Natural killer cell treated with Interleukin-12 subunit alpha and Interleukin-12 subunit beta and Interleukin-15 and Interleukin-18, amount 100 ng/mL, for 72 hours (primary cell): Measurements from ENCODE around the gene CLEC16A. TPM values are rescaled to one million over a fixed set of nuclear protein-coding genes. Genes with fewer than 3 reads are reported as not detected.
"Not testable (repeated sequence)": the region's sequence is repeated elsewhere in the genome, so short reads cannot be mapped to it uniquely, and the experiment has no call there.

Source experiments
- ATAC-seq, 2 donors: fragments of 150-1000 bp; cut with Tn5 transposase in 1 of 2; sonication (Bioruptor Pico), chemical (Tn5 transposase) in 1 of 2; 2 replicates each; pipeline ENCODE4 v1.10.0; 2021
- DNase-seq: peaks from one replicate; pipeline ENCODE4 v3.0.0; 2022; ENCODE audit warnings: low spot score
- H3K27ac Mint-ChIP-seq, 2 donors: 1 replicate in 1 of 2; 2 replicates in 1 of 2; pipeline ENCODE4 v1.8.0; 2022; ENCODE audit warnings: mixed read lengths in 2 of 2, mild to moderate bottlenecking in 1 of 2, moderate library complexity in 1 of 2
- H3K27me3 Mint-ChIP-seq, 2 donors: 1 replicate in 1 of 2; 2 replicates in 1 of 2; pipeline ENCODE4 v1.8.0; 2022; ENCODE audit warnings: mixed read lengths in 2 of 2
- H3K36me3 Mint-ChIP-seq: one replicate; pipeline ENCODE4 v1.8.0; 2022; ENCODE audit warnings: mixed read lengths
- H3K4me1 Mint-ChIP-seq, 2 donors: 1 replicate in 1 of 2; 2 replicates in 1 of 2; pipeline ENCODE4 v1.8.0; 2022; ENCODE audit warnings: low read depth in 2 of 2, mixed read lengths in 2 of 2, mild to moderate bottlenecking in 1 of 2
- H3K4me3 Mint-ChIP-seq: one replicate; pipeline ENCODE4 v1.8.0; 2022; ENCODE audit warnings: mixed read lengths
- H3K9me3 Mint-ChIP-seq: 2 replicates; pipeline ENCODE4 v1.8.0; 2022; ENCODE audit warnings: mixed read lengths
- total RNA-seq, 2 donors: library from RNA; stranded (reverse); gene quantifications; one replicate each; pipeline ENCODE4 v1.2.3, GENCODE V29; 2022

Gene CLEC16A
- total RNA-seq, 2 donors from 2014 or later, result 42.5 to 60.2 TPM

DNA sequence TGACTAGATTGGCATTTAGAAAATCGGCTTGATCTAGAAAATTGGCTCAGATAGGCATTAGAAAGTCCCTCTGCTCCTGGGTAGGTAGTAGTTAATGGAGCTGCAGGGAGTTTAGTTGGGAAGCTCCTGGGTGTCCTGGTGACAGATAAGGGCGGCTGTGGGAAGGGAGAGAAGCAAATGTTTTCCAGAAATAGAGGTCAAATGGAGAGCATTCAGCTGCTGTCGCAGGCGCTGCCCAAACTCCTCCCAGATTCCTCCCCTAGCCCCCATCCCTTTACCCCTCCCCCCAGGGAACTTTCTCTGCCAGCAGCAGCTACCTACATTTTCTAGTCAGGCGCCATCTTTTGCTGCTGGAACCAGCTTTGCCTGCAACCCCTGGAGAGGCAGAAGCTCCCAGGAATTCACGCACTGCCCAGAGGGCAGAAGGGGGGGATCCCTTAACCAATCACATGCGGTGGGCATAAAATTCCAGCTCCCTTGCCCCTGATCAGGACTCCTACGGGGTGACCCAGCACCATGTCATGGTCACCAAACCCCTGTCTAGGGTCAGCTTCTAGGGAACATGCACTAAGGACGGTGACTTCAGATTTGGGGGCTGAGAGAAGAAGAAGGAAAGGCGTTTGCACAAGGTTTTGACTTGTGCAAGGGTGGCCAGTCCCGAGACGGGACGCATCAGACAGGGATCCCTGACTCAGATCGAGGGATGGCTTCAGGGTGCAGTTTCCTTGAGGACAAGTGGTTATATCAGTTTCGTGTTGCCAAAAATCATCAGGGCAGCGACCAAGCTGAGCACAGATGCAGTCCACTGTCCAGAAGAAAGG, 267.8 kb downstream of the CLEC16A start:
- ATAC-seq, result no peak
- no peak for DNase-seq
- peaks cover 3% of the 10 kb centered on the region for H3K9me3 Mint-ChIP-seq
- H3K27me3 Mint-ChIP-seq, result no peaks in the 10 kb centered on the region
- peaks cover 16 to 39% of the 10 kb centered on the region in 2 donors for H3K4me1 Mint-ChIP-seq
- peak overlapping the region; percentile 14 to 82 for H3K27ac Mint-ChIP-seq
- peaks cover 10% of the 10 kb centered on the region for H3K36me3 Mint-ChIP-seq
- H3K4me3 Mint-ChIP-seq, result no peak overlapping the region

DNA sequence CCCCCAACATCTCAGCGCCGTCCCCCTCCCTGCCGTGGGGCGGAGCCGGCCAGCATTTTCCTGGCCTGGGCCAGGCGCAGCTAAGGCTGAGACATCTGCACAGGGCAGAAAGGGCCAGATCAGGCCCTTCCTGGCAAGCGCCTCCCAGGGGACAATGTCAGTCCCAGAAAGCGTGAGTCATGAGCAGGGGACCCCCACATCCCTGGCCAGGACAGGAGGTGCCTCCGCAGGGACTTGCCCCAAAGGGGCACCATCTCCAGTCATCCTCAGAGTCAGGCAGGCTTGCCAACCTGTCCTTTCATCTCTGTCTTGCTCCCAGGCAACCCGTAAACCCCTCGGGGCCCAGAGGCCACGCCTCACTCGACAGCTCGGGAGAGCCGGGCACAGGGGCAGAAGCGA, 268.4 kb downstream of the CLEC16A start:
- H3K9me3 Mint-ChIP-seq, result peaks cover 3% of the 10 kb centered on the region
- H3K36me3 Mint-ChIP-seq, result peaks cover 16% of the 10 kb centered on the region
- ATAC-seq, result no peak
- no peaks in the 10 kb centered on the region for H3K27me3 Mint-ChIP-seq
- no peak for DNase-seq
- H3K4me1 Mint-ChIP-seq, result peaks cover 12 to 41% of the 10 kb centered on the region in 2 donors
- no peak overlapping the region for H3K4me3 Mint-ChIP-seq
- no peak overlapping the region for H3K27ac Mint-ChIP-seq

DNA sequence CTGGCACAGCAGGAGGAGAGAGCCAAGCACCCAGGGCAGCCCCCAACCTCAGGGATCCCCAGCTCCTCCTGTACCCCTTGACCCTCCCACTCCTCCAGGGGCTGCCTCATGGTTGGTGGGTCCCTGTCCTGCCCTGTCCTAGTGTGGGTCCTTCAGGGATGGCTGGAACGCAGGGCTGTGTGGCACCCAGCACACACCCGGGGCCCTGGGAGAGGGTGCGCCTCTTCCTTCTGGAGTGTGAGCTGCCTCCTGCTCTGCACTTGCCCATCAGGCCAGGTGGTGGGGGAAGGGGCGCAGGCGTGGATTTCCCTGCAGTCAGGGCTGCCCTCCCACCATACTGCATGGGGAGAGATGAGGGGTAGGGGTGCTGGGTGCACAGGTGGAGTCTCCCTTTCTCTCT, 269.0 kb downstream of the CLEC16A start:
- Mint-ChIP-seq H3K36me3 (peaks cover 19% of the 10 kb centered on the region), H3K9me3 (peaks cover 3% of the 10 kb centered on the region), H3K4me3 (no peak overlapping the region), H3K27ac (no peak overlapping the region), H3K27me3 (no peaks in the 10 kb centered on the region), H3K4me1 (peaks cover 8 to 35% of the 10 kb centered on the region in 2 donors)
- ATAC-seq (peak in 1 of 2 donors; percentile 34), DNase-seq (no peak)

DNA sequence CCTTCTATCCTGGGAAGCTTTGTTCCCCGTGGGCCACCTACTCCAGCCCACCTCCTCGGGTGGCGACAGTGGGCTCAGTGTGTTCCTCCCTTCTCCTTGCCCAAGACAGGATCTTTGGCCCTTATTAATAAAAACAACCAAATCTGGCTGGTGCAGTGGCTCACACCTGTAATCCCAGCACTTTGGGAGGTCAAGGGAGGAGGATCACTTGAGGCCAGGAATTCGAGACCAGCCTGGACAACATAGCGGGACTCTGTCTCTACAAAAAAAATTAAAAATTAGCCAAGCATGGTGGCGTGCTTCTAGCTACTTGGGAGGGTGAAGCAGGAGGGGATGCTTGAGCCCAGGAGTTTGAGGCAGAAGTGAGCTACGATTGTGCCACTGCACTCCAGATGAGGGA, 269.4 kb downstream of the CLEC16A start:
- H3K27me3 Mint-ChIP-seq, result no peaks in the 10 kb centered on the region
- no peak for DNase-seq
- peaks cover 23% of the 10 kb centered on the region for H3K36me3 Mint-ChIP-seq
- H3K4me3 Mint-ChIP-seq, result no peak overlapping the region
- peaks cover 5% of the 10 kb centered on the region for H3K9me3 Mint-ChIP-seq
- no peak overlapping the region for H3K27ac Mint-ChIP-seq
- ATAC-seq, result no peak
- peaks cover 11 to 36% of the 10 kb centered on the region in 2 donors for H3K4me1 Mint-ChIP-seq

DNA sequence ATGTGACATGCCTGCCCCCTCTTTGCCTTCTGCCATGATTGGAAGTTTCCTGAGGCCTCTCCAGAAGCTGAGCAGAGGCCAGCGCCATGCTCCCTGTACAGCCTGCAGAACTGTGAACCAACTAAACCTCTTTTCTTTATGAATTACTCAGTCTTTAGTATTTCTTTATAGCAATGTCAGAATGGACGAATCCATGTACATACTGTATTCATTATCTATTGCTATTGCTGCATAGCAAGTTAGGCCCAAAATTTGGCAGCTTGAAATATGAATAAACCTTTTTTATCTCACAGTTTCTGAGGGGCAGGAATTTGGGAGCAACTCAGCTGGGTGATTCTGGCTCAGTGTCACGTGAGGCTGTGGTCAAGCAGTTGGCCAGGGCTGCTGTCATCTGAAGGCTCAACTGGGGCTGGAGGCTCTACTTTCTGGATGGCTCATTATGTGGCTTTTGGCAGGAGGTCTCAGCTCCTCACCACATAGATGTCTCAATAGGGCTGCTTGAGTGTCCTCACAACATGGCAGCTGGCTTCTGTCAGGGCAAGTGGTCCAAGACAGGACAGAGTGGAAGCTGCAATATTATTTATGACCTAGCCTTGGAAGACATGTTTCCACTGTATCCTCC, 271.7 kb downstream of the CLEC16A start:
- peak overlapping the region; percentile 74 to 83 for H3K27ac Mint-ChIP-seq
- peaks cover 28% of the 10 kb centered on the region for H3K36me3 Mint-ChIP-seq
- H3K27me3 Mint-ChIP-seq, result no peaks in the 10 kb centered on the region
- peaks cover 8% of the 10 kb centered on the region for H3K9me3 Mint-ChIP-seq
- ATAC-seq, result peak; percentile 56 to 70
- DNase-seq, result peak; percentile 77
- H3K4me1 Mint-ChIP-seq, result peaks cover 28 to 43% of the 10 kb centered on the region in 2 donors
- peak overlapping the region; percentile 36 for H3K4me3 Mint-ChIP-seq

DNA sequence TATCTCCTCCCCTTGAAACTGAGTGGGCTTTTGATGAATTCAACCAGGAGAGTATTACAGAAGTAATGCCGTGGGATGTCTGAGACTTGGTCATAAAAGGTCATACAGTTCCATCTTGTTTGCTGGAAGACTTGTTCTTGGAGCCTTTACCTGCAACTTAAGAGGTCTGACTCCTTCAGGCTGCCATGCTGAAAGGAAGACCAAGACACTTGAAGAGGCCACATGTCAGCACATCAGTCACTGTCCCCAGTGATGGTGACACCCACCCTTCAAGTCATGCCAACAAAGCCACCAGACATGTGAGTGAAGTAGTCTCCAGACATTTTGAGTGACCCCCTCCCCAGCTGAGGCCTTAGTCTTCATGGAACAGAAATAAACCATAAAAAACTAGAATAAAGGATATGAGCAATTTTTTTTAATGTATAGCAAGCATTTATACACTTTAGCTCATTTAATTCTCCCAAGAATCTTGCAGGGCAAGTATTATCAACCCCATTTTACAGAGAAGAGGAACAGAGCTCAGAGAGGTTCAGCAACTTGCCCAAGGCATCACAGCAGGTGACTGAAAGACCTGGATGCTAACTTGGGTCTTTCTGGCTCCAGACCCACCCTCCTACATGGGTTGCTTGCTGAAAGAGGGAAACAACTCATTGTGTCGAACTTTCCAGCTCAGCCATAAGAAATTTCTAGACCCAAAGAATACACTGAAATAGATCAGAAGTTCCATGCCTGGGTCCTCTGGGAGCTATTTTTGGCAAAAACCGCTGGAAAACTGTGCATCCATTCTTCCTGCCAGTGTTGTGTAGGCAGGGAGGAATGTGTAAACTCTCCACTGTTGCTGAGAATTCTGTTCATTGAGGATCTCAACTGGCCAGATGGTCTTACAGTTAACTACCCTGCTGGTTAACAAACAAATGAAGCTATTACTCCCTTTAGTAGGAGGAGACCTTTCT, 273.6 kb downstream of the CLEC16A start:
- Mint-ChIP-seq H3K4me3 (peak overlapping the region; percentile 6), H3K36me3 (peaks cover 28% of the 10 kb centered on the region), H3K27ac (peak overlapping the region; percentile 3 to 70), H3K9me3 (peaks cover 8% of the 10 kb centered on the region), H3K27me3 (no peaks in the 10 kb centered on the region), H3K4me1 (peaks cover 34 to 36% of the 10 kb centered on the region in 2 donors)
- no peak for DNase-seq
- ATAC-seq, result no peak

DNA sequence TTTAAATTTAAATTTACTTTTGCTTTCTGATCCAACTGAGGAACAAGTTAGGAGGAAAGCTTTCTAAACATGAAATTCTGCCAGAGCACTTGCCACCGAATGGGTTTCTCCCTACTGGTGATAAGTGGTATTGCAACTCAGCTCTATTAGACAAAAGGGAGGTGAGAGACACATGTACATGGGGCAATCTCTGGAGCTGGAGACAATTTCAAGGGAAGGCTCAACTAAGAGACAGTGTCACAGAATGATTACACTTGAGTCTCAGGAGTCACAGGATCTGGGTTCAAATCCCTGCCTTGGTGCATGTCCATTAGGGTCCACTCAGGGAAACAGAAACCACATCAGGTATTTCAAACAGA, 274.2 kb downstream of the CLEC16A start:
- Mint-ChIP-seq H3K4me1 (peaks cover 38 to 40% of the 10 kb centered on the region in 2 donors), H3K36me3 (peaks cover 28% of the 10 kb centered on the region), H3K27me3 (no peaks in the 10 kb centered on the region), H3K4me3 (peak overlapping the region; percentile 38), H3K9me3 (peaks cover 8% of the 10 kb centered on the region), H3K27ac (peak overlapping the region; percentile 3 to 6)
- DNase-seq, result no peak
- ATAC-seq, result no peak

DNA sequence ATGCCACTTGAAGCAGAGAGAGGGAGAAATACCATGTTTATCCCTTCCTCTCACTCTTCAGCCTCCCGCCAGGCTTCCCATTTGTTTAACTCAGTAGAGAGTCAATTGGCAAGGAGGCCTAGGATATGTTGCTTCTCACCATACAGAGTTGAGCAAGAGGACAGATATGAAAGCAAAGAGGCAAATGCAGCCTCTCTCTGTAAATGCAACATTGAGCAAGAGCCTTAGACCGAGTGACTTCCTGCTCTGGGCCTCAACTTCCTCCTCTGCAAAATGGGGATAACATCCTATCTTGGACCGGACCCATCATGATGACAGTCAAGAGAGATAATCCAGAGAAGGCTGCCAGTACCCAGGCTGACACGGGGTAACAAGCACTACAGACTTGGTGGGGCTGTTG, 274.8 kb downstream of the CLEC16A start:
- H3K9me3 Mint-ChIP-seq, result peaks cover 8% of the 10 kb centered on the region
- peak overlapping the region; percentile 38 for H3K4me3 Mint-ChIP-seq
- ATAC-seq, result peak; percentile 72 to 73
- no peak for DNase-seq
- peak overlapping the region; percentile 3 to 6 for H3K27ac Mint-ChIP-seq
- H3K36me3 Mint-ChIP-seq, result peaks cover 28% of the 10 kb centered on the region
- H3K27me3 Mint-ChIP-seq, result no peaks in the 10 kb centered on the region
- peaks cover 43% of the 10 kb centered on the region in 2 donors for H3K4me1 Mint-ChIP-seq

DNA sequence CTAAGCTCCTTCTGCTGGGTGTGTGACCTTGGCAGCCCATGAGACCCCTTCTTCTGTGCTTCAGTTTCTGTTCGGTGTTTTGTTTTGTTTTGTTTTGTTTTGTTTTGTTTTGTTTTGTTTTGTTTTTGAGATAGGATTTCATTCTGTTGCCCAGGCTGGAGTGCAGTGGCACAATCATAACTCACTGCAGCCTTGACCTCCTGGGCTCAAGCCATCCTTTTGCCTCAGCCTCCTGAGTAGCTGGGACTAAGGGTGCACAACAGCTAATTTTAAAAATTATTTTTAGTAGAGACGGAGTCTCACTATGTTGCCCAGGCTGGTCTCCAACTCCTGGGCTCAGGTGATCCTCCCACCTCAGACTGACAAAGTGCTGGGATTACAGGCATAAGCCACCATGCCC, 276.1 kb downstream of the CLEC16A start:
- H3K27me3 Mint-ChIP-seq, DNase-seq, ATAC-seq, H3K9me3 Mint-ChIP-seq, H3K4me3 Mint-ChIP-seq: not testable (repeated sequence)
- Mint-ChIP-seq H3K27ac (peak overlapping the region; percentile 3 to 6), H3K36me3 (peaks cover 28% of the 10 kb centered on the region), H3K4me1 (peaks cover 53 to 56% of the 10 kb centered on the region in 2 donors)

DNA sequence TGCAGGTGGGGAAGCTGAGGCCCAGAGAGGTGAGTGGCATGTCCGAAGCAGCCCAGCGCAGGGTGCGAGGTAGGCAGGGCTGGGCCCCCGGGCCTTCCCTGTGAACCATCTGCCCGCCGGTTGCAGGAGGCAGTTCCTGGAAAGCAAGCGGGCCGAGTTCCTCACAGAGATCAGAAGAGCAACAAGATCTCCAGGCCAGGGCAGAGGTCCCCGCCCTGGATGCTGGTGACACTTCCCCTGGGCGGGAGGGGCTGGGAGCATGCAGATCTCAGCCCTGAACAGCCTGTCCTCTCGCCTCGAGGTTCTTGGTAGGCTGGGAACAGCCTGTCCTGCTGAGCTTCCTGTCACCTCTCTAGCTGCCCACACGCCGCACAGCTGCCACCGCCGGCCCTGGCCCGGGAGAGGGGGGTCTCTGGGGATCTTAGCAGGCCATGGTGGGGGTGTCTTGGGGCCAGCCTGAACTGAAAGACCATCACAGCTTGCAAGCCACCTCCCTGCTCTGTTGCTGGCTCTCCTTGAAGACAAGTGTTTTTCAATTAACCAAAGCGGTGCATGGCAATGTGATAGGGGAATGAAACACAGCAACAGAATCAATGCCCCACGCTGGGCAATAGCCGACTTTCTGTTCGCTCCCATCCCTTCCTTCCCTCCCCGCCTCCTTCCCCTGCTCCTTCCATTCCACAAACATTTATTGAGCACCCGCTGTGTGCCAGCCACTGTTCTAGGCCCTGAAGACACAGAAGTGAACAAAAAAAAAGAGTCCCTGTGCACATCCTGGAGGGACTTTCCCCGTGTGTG, 279.9 kb downstream of the CLEC16A start:
- Mint-ChIP-seq H3K36me3 (peaks cover under 1% of the 10 kb centered on the region), H3K9me3 (peaks cover under 1% of the 10 kb centered on the region), H3K27ac (peak overlapping the region; percentile 93 to 95), H3K4me1 (peaks cover 46 to 59% of the 10 kb centered on the region in 2 donors), H3K4me3 (peak overlapping the region; percentile 82), H3K27me3 (no peaks in the 10 kb centered on the region)
- peak; percentile 74 to 76 for ATAC-seq
- DNase-seq, result peak; percentile 90

DNA sequence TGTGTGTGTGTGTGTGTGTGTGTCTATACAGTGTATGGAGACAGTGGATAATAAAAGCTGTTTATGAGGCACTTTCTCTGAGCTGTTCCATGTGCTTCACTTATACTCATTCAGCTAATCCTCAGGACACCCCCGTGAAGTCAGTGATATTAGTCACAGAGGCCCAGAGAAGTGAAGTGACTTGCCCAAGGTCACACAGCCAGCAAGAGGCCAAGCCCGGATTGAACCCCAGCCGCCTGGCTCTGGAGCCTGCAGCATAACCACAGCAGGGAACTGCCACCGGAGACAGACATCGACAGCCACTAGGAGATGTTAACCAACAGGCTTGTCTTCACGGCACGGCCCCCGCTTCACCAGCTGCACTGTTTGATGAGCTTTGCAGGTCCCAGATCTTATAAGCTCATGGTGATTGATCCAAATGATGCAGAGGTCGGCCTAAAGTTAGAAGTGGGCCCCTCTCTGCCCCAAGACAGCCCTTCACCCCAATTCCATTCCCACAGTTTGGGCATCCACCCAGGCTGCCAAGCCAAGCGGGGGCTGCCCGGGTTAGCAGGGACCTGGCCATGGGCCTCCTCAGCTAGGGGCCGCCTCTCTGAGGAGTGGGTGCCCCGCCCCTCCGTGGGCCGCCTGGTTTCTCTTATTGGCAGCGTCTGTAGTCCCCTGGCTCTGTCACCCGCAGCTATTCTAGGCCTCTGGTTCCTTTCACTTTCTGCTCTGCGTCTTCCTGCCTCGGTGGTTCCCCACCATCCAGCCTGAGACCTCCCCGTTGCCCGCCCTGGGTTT, 280.7 kb downstream of the CLEC16A start:
- Mint-ChIP-seq H3K27me3 (no peaks in the 10 kb centered on the region), H3K27ac (peak overlapping the region; percentile 93 to 95), H3K4me1 (peaks cover 47 to 61% of the 10 kb centered on the region in 2 donors), H3K9me3 (no peaks in the 10 kb centered on the region), H3K36me3 (no peaks in the 10 kb centered on the region), H3K4me3 (peak overlapping the region; percentile 82)
- peak; percentile 88 to 89 for ATAC-seq
- DNase-seq, result peak; percentile 92
